OCI-LY3 (cell line): ENCODE results near the gene ITGA2.

Source experiments
- H2AFZ ChIP-seq: fragments of 200-600, 300-600 bp; shearing (Covaris generic); 2 replicates; pipeline ENCODE4 v1.6.0; 2014; ENCODE audit warnings: antibody characterized with exemption, low read depth, low read length
- H3K27ac ChIP-seq: fragments of 200-600, 300-600 bp; sonication (generic); 2 replicates; pipeline ENCODE4 v1.5.1; 2014; ENCODE audit warnings: mild to moderate bottlenecking, low read length, moderate library complexity, mixed read lengths
- H3K27me3 ChIP-seq: fragments of 200-600, 300-600 bp; sonication (generic); 2 replicates; pipeline ENCODE4 v1.6.1; 2014; ENCODE audit warnings: low read depth, low read length, mixed read lengths
- H3K36me3 ChIP-seq: fragments of 200-600, 300-600 bp; sonication (generic); replicated peaks from 2 replicates; pipeline ENCODE3; 2014; ENCODE audit warnings: low read depth, low read length, mixed read lengths
- H3K4me1 ChIP-seq: fragments of 300-600, 200-600 bp; sonication (generic); 2 replicates; pipeline ENCODE4 v1.6.1; 2014; ENCODE audit warnings: low read length, mixed read lengths
- H3K4me2 ChIP-seq: fragments of 200-600, 300-600 bp; sonication (generic); 2 replicates; pipeline ENCODE4 v1.6.1; 2014; ENCODE audit warnings: low read length, mixed read lengths
- H3K4me3 ChIP-seq: fragments of 300-600, 200-600 bp; sonication (generic); 2 replicates; pipeline ENCODE4 v1.5.1; 2014; ENCODE audit warnings: antibody characterized with exemption, mild to moderate bottlenecking, low read length, moderate library complexity
- H3K79me2 ChIP-seq: fragments of 300-600, 200-600 bp; shearing (Covaris generic); 2 replicates; pipeline ENCODE4 v1.6.1; 2014; ENCODE audit warnings: mild to moderate bottlenecking, low read length, mixed read lengths
- H3K9ac ChIP-seq: fragments of 300-600, 200-600 bp; shearing (Covaris generic); 2 replicates; pipeline ENCODE4 v1.6.0; 2014; ENCODE audit warnings: mild to moderate bottlenecking, low read length, moderate library complexity
- H3K9me3 ChIP-seq: fragments of 200-600, 300-600 bp; shearing (Covaris generic); 2 replicates; pipeline ENCODE4 v1.6.1; 2014; ENCODE audit warnings: low read length, mixed read lengths; ENCODE audit not compliant: insufficient read depth
- H4K20me1 ChIP-seq: fragments of 200-600, 300-600 bp; sonication (generic); 2 replicates; pipeline ENCODE4 v1.6.1; 2016; ENCODE audit warnings: low read length, mixed read lengths; ENCODE audit not compliant: insufficient read depth
- EZH2phosphoT487 ChIP-seq: fragments of 200-600 bp; shearing (Covaris generic); IDR thresholded peaks from 2 replicates; pipeline ENCODE4 v1.6.1; 2018; ENCODE audit warnings: antibody characterized with exemption, mixed run types, low read depth
- TF ChIP-seq, protein P1 (sequence below): fragments of 200-600, 300-600 bp; sonication (generic); IDR thresholded peaks from 2 replicates; pipeline ENCODE4 v1.5.1; 2014; ENCODE audit warnings: antibody characterized with exemption, low read length, low read depth

The ITGA2 gene

GRCh38 chr5:52994266-52994665 lies 5.1 kb downstream of the ITGA2 start:
- H3K79me2 ChIP-seq, result peaks cover 50% of the 10 kb centered on the region
- H3K9me3 ChIP-seq, result no peaks in the 10 kb centered on the region
- TF ChIP-seq, protein P1, sequence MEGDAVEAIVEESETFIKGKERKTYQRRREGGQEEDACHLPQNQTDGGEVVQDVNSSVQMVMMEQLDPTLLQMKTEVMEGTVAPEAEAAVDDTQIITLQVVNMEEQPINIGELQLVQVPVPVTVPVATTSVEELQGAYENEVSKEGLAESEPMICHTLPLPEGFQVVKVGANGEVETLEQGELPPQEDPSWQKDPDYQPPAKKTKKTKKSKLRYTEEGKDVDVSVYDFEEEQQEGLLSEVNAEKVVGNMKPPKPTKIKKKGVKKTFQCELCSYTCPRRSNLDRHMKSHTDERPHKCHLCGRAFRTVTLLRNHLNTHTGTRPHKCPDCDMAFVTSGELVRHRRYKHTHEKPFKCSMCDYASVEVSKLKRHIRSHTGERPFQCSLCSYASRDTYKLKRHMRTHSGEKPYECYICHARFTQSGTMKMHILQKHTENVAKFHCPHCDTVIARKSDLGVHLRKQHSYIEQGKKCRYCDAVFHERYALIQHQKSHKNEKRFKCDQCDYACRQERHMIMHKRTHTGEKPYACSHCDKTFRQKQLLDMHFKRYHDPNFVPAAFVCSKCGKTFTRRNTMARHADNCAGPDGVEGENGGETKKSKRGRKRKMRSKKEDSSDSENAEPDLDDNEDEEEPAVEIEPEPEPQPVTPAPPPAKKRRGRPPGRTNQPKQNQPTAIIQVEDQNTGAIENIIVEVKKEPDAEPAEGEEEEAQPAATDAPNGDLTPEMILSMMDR, result no peak
- TF ChIP-seq EZH2phosphoT487, result no peak
- H3K27ac ChIP-seq, result no peak overlapping the region
- no peak overlapping the region for H2AFZ ChIP-seq
- no peak overlapping the region for H3K4me3 ChIP-seq
- H3K36me3 ChIP-seq, result peaks cover 20% of the 10 kb centered on the region
- H3K9ac ChIP-seq, result no peak overlapping the region
- no peak overlapping the region for H3K4me2 ChIP-seq
- no peaks in the 10 kb centered on the region for H3K27me3 ChIP-seq
- H3K4me1 ChIP-seq, result peaks cover 53% of the 10 kb centered on the region
- H4K20me1 ChIP-seq, result no peaks in the 10 kb centered on the region

GRCh38 chr5:52995095-52995494 lies 5.9 kb downstream of the ITGA2 start:
- Histone ChIP-seq H3K36me3 (peaks cover 20% of the 10 kb centered on the region), H3K79me2 (peaks cover 50% of the 10 kb centered on the region), H3K4me3 (no peak overlapping the region), H3K9me3 (no peaks in the 10 kb centered on the region), H3K4me1 (peaks cover 60% of the 10 kb centered on the region), H3K27ac (no peak overlapping the region), H3K4me2 (no peak overlapping the region), H4K20me1 (no peaks in the 10 kb centered on the region), H3K9ac (no peak overlapping the region), H2AFZ (no peak overlapping the region), H3K27me3 (no peaks in the 10 kb centered on the region)
- TF ChIP-seq EZH2phosphoT487, result no peak
- TF ChIP-seq, protein P1, result no peak

DNA sequence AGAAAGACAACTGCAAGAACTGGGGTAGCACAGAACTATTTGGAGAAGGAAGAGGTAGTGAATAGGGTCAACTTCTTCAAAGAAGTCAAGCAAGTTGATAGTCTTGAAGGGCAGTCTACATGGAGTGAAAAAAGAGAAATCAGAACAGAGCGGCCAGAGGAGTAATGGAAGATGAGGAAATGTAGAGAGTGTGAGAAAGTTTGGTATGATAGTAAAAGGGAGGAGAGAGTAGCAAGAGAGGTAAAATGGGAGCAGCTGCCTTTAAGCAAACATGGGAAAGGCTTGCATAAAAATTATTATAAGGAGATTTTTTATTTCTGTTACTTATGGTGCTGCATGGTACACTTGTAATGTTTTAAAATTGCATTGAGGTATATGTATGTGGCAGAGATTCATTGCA lies 6.8 kb downstream of the ITGA2 start:
- Histone ChIP-seq H3K9ac (no peak overlapping the region), H3K4me2 (no peak overlapping the region), H4K20me1 (no peaks in the 10 kb centered on the region), H3K4me1 (peaks cover 58% of the 10 kb centered on the region), H3K27me3 (no peaks in the 10 kb centered on the region), H2AFZ (no peak overlapping the region), H3K36me3 (peaks cover 20% of the 10 kb centered on the region), H3K4me3 (no peak overlapping the region), H3K9me3 (no peaks in the 10 kb centered on the region), H3K27ac (peak overlapping the region; percentile 97), H3K79me2 (peaks cover 51% of the 10 kb centered on the region)
- TF ChIP-seq EZH2phosphoT487, result no peak
- TF ChIP-seq, protein P1, result no peak

- Histone ChIP-seq H3K9ac (peak overlapping the region; percentile 53), H2AFZ (no peak overlapping the region), H3K4me3 (peak overlapping the region; percentile 42), H4K20me1 (no peaks in the 10 kb centered on the region), H3K27ac (peak overlapping the region; percentile 97), H3K9me3 (no peaks in the 10 kb centered on the region), H3K36me3 (peaks cover 26% of the 10 kb centered on the region), H3K79me2 (peaks cover 59% of the 10 kb centered on the region), H3K4me1 (peaks cover 61% of the 10 kb centered on the region), H3K4me2 (peak overlapping the region; percentile 89), H3K27me3 (no peaks in the 10 kb centered on the region)
- TF ChIP-seq, protein P1, result no peak
- TF ChIP-seq EZH2phosphoT487, result no peak
These were observed 7.8 kb downstream of the ITGA2 start for GRCh38 chr5:52996979-52997378.
